ENCODE measurements around the gene GABRR1. TPM values are rescaled to one million over a fixed set of nuclear protein-coding genes. Genes with fewer than 3 reads are reported as not detected.

GABRR1 gene
- total and polyA plus RNA-seq, 2 of the 13 experiments (the other 11 are each of a cell fraction or from before 2014, with no cell fraction given): not detected

GRCh38 chr6:89140347-89141156, 76.6 kb downstream of the GABRR1 start (continued):
- TF ChIP-seq ZNF597 (CRISPR knock-in tag; IDR thresholded peaks at IDR 0.05) (no peak), ZNF577 (CRISPR knock-in tag; IDR thresholded peaks at IDR 0.05; ENCODE audit: borderline replicate concordance, low read depth) (no peak), ASH2L (IDR thresholded peaks at IDR 0.05; ENCODE audit: insufficient read length, low read depth, low read length) (no peak), JUN (CRISPR knock-in tag; IDR thresholded peaks at IDR 0.05) (no peak), MED1 (CRISPR knock-in tag; IDR thresholded peaks at IDR 0.05) (peak; percentile 28), SNAPC5 (CRISPR knock-in tag; IDR thresholded peaks at IDR 0.05; ENCODE audit: borderline replicate concordance) (no peak), HMG20B (CRISPR knock-in tag; conservative IDR thresholded peaks at IDR 0.05) (peak; percentile 66; the same call in 1 of the 2 replicates), CAMTA2 (CRISPR knock-in tag; IDR thresholded peaks at IDR 0.05; ENCODE audit: borderline replicate concordance) (no peak), ZNF549 (CRISPR knock-in tag; IDR thresholded peaks at IDR 0.05) (no peak), KMT2B (CRISPR knock-in tag; IDR thresholded peaks at IDR 0.05) (0 out of 2 replicates have a peak, but pooled peaks have one; percentile 20), KMT2A (CRISPR knock-in tag; IDR thresholded peaks at IDR 0.05) (no peak), ZNF318 (CRISPR knock-in tag; IDR thresholded peaks at IDR 0.05) (no peak), PTBP1 (IDR thresholded peaks at IDR 0.05; ENCODE audit: low read depth, low read length, poor library complexity, severe bottlenecking) (no peak), GLI4 (CRISPR knock-in tag; IDR thresholded peaks at IDR 0.05; ENCODE audit: borderline replicate concordance) (no peak), SNAI1 (CRISPR knock-in tag; IDR thresholded peaks at IDR 0.05; ENCODE audit: borderline replicate concordance) (peak; percentile 43; the same call in 1 of the 2 replicates), RXRB (CRISPR knock-in tag; IDR thresholded peaks at IDR 0.05; ENCODE audit: borderline replicate concordance) (peak; percentile 68; the same call in 1 of the 2 replicates), ZNF572 (CRISPR knock-in tag; IDR thresholded peaks at IDR 0.05) (no peak), ZNF556 (CRISPR knock-in tag; IDR thresholded peaks at IDR 0.05; ENCODE audit: borderline replicate concordance) (no peak; the same call in 1 of the 2 replicates), PCBP2 (optimal IDR thresholded peaks at IDR 0.05; ENCODE audit: low read depth, low read length, poor library complexity, severe bottlenecking) (no peak), SMYD3 (CRISPR knock-in tag; IDR thresholded peaks at IDR 0.05) (no peak; the same call in 1 of the 2 replicates)
